ENCODE data around the gene HABP2. TPM values are rescaled to one million over a fixed set of nuclear protein-coding genes. Genes with fewer than 3 reads are reported as not detected.

The HABP2 gene
- polyA plus RNA-seq, 1 of the 3 experiments (the other 2 are of a cell fraction) = not detected

DNA sequence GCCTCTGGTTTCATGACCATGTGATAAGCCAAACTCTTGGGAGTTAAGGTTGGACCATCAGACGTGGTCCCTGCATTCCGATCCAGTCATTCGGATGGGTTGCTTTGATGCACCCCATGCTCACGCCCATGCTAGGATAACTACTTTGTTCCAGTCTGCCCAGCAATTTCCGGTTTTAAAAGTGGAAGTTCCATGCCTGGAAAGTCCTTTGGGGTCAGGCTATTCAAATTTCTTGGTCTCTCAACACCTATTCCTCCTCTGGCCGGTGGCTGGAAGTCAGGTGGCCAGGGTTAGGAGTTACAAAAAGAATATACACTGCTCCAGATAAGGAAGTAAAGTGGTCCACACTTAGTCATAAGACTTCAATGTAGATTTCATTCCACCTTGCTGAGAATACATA is 37.7 kb upstream of the HABP2 start:
- H3K4me2 ChIP-seq = no peak overlapping the region
- no peaks in the 10 kb centered on the region for H3K79me2 ChIP-seq (ENCODE audit: insufficient read depth)
- ChIA-PET POLR2A (no interaction called here), CTCF (no interaction called here)
- H3K9me2 ChIP-seq = no peaks in the 10 kb centered on the region; the same call in 1 of the 2 replicates
- H3K9ac ChIP-seq = no peak overlapping the region
- no peak overlapping the region for H2AFZ ChIP-seq (ENCODE audit: low read depth)
- no peaks in the 10 kb centered on the region for H3K27me3 ChIP-seq (ENCODE audit: insufficient read depth)
- no peaks in the 10 kb centered on the region for H4K20me1 ChIP-seq (ENCODE audit: insufficient read depth)
- H3K27ac ChIP-seq (ENCODE audit: low read depth in 2 of 2, low read length in 1 of 2) = no peak overlapping the region
- H3K4me1 ChIP-seq (ENCODE audit: control insufficient read depth in 1 of 2, insufficient read depth in 2 of 2, low read depth in 1 of 2, low read length in 1 of 2) = peaks cover 0 to 9% of the 10 kb centered on the region in 2 experiments; a peak in 2 of 4 replicates
- no peaks in the 10 kb centered on the region for H3K36me3 ChIP-seq (replicated peaks in 1 of 2; ENCODE audit: control insufficient read depth in 1 of 2, insufficient read depth in 2 of 2, low read length in 1 of 2)
- no peaks in the 10 kb centered on the region for H3F3A ChIP-seq (replicated peaks; ENCODE audit: insufficient read depth)
- TF ChIP-seq MEF2A (IDR thresholded peaks at IDR 0.05; ENCODE audit: borderline replicate concordance, low read depth) (no peak), CHD2 (IDR thresholded peaks at IDR 0.05; ENCODE audit: low read length, partially characterized antibody) (no peak), GATA2 (CRISPR knock-in tag; IDR thresholded peaks at IDR 0.05) (no peak), SMC3 (IDR thresholded peaks at IDR 0.05; ENCODE audit: low read depth, low read length) (no peak), RFX5 (IDR thresholded peaks at IDR 0.05; ENCODE audit: low read length) (no peak), MXI1 (IDR thresholded peaks at IDR 0.05; ENCODE audit: low read depth, low read length) (no peak), FOXJ3 (CRISPR knock-in tag; IDR thresholded peaks at IDR 0.05) (no peak), RAD21 (IDR thresholded peaks at IDR 0.05; ENCODE audit: low read length) (no peak), GABPA (IDR thresholded peaks at IDR 0.05; ENCODE audit: low read depth) (no peak)
- TF ChIP-seq, protein P1, sequence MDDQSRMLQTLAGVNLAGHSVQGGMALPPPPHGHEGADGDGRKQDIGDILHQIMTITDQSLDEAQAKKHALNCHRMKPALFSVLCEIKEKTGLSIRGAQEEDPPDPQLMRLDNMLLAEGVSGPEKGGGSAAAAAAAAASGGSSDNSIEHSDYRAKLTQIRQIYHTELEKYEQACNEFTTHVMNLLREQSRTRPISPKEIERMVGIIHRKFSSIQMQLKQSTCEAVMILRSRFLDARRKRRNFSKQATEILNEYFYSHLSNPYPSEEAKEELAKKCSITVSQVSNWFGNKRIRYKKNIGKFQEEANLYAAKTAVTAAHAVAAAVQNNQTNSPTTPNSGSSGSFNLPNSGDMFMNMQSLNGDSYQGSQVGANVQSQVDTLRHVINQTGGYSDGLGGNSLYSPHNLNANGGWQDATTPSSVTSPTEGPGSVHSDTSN (IDR thresholded peaks at IDR 0.05) = no peak
- TF ChIP-seq, protein P2, sequence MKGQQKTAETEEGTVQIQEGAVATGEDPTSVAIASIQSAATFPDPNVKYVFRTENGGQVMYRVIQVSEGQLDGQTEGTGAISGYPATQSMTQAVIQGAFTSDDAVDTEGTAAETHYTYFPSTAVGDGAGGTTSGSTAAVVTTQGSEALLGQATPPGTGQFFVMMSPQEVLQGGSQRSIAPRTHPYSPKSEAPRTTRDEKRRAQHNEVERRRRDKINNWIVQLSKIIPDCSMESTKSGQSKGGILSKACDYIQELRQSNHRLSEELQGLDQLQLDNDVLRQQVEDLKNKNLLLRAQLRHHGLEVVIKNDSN (IDR thresholded peaks at IDR 0.05; ENCODE audit: borderline replicate concordance, low read depth) = no peak
- TF ChIP-seq, protein P3, sequence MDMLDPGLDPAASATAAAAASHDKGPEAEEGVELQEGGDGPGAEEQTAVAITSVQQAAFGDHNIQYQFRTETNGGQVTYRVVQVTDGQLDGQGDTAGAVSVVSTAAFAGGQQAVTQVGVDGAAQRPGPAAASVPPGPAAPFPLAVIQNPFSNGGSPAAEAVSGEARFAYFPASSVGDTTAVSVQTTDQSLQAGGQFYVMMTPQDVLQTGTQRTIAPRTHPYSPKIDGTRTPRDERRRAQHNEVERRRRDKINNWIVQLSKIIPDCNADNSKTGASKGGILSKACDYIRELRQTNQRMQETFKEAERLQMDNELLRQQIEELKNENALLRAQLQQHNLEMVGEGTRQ (IDR thresholded peaks at IDR 0.05; ENCODE audit: borderline replicate concordance, low read depth, low read length) = no peak
- TF ChIP-seq, protein P4, sequence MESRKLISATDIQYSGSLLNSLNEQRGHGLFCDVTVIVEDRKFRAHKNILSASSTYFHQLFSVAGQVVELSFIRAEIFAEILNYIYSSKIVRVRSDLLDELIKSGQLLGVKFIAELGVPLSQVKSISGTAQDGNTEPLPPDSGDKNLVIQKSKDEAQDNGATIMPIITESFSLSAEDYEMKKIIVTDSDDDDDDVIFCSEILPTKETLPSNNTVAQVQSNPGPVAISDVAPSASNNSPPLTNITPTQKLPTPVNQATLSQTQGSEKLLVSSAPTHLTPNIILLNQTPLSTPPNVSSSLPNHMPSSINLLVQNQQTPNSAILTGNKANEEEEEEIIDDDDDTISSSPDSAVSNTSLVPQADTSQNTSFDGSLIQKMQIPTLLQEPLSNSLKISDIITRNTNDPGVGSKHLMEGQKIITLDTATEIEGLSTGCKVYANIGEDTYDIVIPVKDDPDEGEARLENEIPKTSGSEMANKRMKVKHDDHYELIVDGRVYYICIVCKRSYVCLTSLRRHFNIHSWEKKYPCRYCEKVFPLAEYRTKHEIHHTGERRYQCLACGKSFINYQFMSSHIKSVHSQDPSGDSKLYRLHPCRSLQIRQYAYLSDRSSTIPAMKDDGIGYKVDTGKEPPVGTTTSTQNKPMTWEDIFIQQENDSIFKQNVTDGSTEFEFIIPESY (IDR thresholded peaks at IDR 0.05; ENCODE audit: borderline replicate concordance, low read depth) = no peak
- no peak overlapping the region for H3K4me3 ChIP-seq (ENCODE audit: low read depth in 2 of 2, low read length in 1 of 2)
- peaks cover 7% of the 10 kb centered on the region; the same call in 1 of the 2 replicates for H3K9me3 ChIP-seq
- WGBS (ENCODE audit: low lambda C conversion rate) = 74% methylated on average over 6 of the region's 6 CpGs
- DNase-seq = no peak

DNA sequence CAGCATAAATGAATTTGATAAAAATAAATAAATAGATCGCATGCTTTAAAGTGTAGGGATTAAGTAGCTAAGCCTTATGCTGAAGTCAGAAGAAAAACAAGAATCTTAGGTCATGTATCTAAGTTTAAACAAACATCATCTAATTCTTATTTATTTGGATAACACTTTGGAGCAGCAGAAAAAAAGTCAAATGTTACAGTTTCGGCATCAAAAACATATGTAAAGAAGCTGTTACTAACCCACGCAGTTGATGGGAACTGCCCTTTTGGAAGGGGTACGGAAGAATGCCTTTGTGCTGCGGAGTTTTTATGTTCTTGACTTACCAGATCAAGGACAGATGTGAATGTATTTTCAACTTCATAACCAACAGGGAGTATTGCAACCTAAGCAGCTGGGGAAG is 37.3 kb upstream of the HABP2 start:
- H3K27me3 ChIP-seq (ENCODE audit: insufficient read depth) = no peaks in the 10 kb centered on the region
- H3K27ac ChIP-seq (ENCODE audit: low read depth in 2 of 2, low read length in 1 of 2) = no peak overlapping the region
- no peak overlapping the region for H3K4me3 ChIP-seq (ENCODE audit: low read depth in 2 of 2, low read length in 1 of 2)
- H3K79me2 ChIP-seq (ENCODE audit: insufficient read depth) = no peaks in the 10 kb centered on the region
- POLR2A ChIA-PET = no interaction called here
- no peaks in the 10 kb centered on the region for H3F3A ChIP-seq (replicated peaks; ENCODE audit: insufficient read depth)
- peaks cover 7% of the 10 kb centered on the region; the same call in 1 of the 2 replicates for H3K9me3 ChIP-seq
- H3K4me1 ChIP-seq (ENCODE audit: control insufficient read depth in 1 of 2, insufficient read depth in 2 of 2, low read depth in 1 of 2, low read length in 1 of 2) = peaks cover 0 to 9% of the 10 kb centered on the region in 2 experiments; a peak in 2 of 4 replicates
- H3K9ac ChIP-seq = no peak overlapping the region
- CTCF ChIA-PET = no interaction called here
- H2AFZ ChIP-seq (ENCODE audit: low read depth) = no peak overlapping the region
- H4K20me1 ChIP-seq (ENCODE audit: insufficient read depth) = no peaks in the 10 kb centered on the region
- H3K36me3 ChIP-seq (replicated peaks in 1 of 2; ENCODE audit: control insufficient read depth in 1 of 2, insufficient read depth in 2 of 2, low read length in 1 of 2) = no peaks in the 10 kb centered on the region
- no peak overlapping the region for H3K4me2 ChIP-seq
- whole genome bisulfite sequencing (ENCODE audit: low lambda C conversion rate) = 81% methylated on average over 5 of the region's 5 CpGs
- no peak for DNase-seq
- no peaks in the 10 kb centered on the region; the same call in 1 of the 2 replicates for H3K9me2 ChIP-seq
- TF ChIP-seq, protein P2 (IDR thresholded peaks at IDR 0.05; ENCODE audit: borderline replicate concordance, low read depth) = no peak
- TF ChIP-seq MXI1 (IDR thresholded peaks at IDR 0.05; ENCODE audit: low read depth, low read length) = no peak
- TF ChIP-seq TEAD4 (IDR thresholded peaks at IDR 0.05; ENCODE audit: borderline replicate concordance, insufficient read depth) = no peak
- TF ChIP-seq, protein P5, sequence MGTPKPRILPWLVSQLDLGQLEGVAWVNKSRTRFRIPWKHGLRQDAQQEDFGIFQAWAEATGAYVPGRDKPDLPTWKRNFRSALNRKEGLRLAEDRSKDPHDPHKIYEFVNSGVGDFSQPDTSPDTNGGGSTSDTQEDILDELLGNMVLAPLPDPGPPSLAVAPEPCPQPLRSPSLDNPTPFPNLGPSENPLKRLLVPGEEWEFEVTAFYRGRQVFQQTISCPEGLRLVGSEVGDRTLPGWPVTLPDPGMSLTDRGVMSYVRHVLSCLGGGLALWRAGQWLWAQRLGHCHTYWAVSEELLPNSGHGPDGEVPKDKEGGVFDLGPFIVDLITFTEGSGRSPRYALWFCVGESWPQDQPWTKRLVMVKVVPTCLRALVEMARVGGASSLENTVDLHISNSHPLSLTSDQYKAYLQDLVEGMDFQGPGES (IDR thresholded peaks at IDR 0.05; ENCODE audit: low read depth, low read length) = no peak
- TF ChIP-seq, protein P6, sequence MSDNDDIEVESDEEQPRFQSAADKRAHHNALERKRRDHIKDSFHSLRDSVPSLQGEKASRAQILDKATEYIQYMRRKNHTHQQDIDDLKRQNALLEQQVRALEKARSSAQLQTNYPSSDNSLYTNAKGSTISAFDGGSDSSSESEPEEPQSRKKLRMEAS (IDR thresholded peaks at IDR 0.05; ENCODE audit: low read depth) = no peak
- no peak for TF ChIP-seq RAD21 (IDR thresholded peaks at IDR 0.05; ENCODE audit: low read length)
- no peak for TF ChIP-seq YY1 (IDR thresholded peaks at IDR 0.05; ENCODE audit: low read depth)
- TF ChIP-seq, protein P4 (IDR thresholded peaks at IDR 0.05; ENCODE audit: borderline replicate concordance, low read depth) = no peak
- TF ChIP-seq NFIC (IDR thresholded peaks at IDR 0.05; ENCODE audit: borderline replicate concordance) = no peak

Data from SK-N-SH (cell line).